SK-N-MC (cell line): Measurements from ENCODE around the gene TLCD2.
A peak's percentile ranks its signal among the peaks of the same experiment; 100 is the strongest.

ENCODE experiments used
- DNase-seq: peaks from one replicate; pipeline ENCODE4 v3.0.0-alpha.2; 2011; ENCODE audit warnings: low read depth, low spot score
- H3K27ac ChIP-seq: fragments of 200-600 bp; sonication (generic); 2 replicates; pipeline ENCODE4 v1.5.1; 2016; ENCODE audit warnings: mixed run types
- H3K36me3 ChIP-seq: fragments of 200-600 bp; sonication (generic); 2 replicates; pipeline ENCODE4 v1.6.1; 2017; ENCODE audit warnings: antibody characterized with exemption, low read length, mixed read lengths; ENCODE audit not compliant: insufficient read depth
- H3K4me3 ChIP-seq: fragments of 200-600 bp; sonication (generic); 2 replicates; pipeline ENCODE4 v1.5.1; 2016
- H3K9ac ChIP-seq: fragments of 200-600 bp; sonication (generic); 2 replicates; pipeline ENCODE4 v1.8.0; 2017; ENCODE audit warnings: mixed run types, mixed read lengths; ENCODE audit not compliant: insufficient read length
- H3K9me3 ChIP-seq: fragments of 200-600 bp; sonication (generic); 2 replicates; pipeline ENCODE4 v1.6.1; 2017; ENCODE audit warnings: low read depth, mild to moderate bottlenecking, antibody characterized with exemption, low read length, moderate library complexity, mixed read lengths
- EZH2 ChIP-seq: fragments of 200-600 bp; sonication (generic); IDR thresholded peaks from one replicate; pipeline ENCODE4 v1.6.1; 2017; ENCODE audit warnings: antibody characterized with exemption
- FOXP2 ChIP-seq: optimal IDR thresholded peaks from 2 replicates; pipeline ENCODE3; 2011; ENCODE audit warnings: mild to moderate bottlenecking, moderate library complexity; ENCODE audit not compliant: insufficient read depth; ENCODE audit errors: extremely low read length, control extremely low read depth
- POLR2AphosphoS5 ChIP-seq: IDR thresholded peaks from 2 replicates; pipeline ENCODE4 v1.6.1; 2012; ENCODE audit warnings: mild to moderate bottlenecking, low read depth, low read length, borderline replicate concordance

TLCD2 gene

DNA sequence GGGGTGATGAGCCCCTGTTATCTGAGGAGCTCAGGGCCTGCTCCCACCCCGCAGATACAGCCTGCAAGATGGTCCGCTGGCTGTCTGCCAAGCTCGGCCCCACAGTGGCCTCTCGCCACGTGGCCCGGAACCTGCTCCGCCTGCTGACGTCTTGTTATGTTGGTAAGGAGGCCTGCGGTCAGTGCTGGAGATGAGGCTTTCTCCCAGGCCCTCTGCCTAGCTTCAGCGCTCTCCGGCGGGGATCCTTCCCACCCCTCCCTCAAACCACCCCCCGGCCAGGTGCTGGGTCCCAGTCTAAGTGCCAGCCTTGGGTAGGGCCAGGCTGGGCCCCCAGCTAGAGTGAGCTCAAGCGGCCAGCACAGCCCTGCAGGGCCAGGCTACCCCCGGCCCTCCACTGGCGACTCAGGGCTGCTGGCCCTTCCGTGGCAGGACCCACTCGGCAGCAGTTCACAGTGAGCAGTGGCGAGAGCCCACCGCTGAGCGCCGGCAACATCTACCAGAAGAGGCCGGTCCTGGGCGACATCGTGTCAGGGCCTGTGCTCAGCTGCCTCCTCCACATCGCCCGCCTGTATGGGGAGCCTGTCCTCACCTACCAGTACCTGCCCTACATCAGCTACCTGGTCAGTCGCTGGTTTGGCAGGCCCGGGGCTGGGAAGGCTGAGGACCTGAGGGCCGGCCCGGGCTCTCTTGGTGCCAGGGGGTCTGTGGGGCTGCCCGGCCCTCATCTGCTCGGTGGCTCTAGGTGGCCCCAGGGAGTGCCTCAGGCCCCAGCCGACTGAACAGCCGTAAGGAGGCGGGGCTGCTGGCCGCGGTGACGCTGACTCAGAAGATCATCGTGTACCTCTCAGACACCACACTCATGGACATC lies 20.4 kb upstream of the TLCD2 start:
- no peak for DNase-seq
- H3K4me3 ChIP-seq = no peak overlapping the region
- H3K27ac ChIP-seq = no peak overlapping the region
- no peaks in the 10 kb centered on the region for H3K9me3 ChIP-seq
- no peak for TF ChIP-seq EZH2
- no peak for TF ChIP-seq POLR2AphosphoS5
- TF ChIP-seq FOXP2 = no peak
- no peak overlapping the region for H3K9ac ChIP-seq
- H3K36me3 ChIP-seq = no peaks in the 10 kb centered on the region

DNA sequence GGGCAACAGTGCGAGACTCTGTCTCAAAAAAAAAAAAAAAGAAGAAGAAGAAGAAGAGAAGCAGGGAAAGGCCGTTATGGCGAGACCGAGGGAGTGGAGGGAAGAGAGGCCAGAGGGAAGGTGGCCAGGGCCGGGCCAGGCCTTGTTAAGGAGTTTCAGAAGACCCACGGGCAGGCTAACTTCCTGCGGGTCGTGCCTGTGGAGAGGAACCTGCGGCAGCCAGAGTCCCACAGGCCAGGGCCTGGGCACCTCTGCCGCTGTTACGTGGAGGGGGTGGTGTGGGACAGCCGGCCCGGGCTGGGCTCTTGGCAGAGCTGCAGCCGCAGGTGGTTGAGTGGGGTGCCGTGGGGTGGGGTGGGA lies 19.8 kb upstream of the TLCD2 start:
- no peak overlapping the region for H3K4me3 ChIP-seq
- H3K27ac ChIP-seq = no peak overlapping the region
- DNase-seq = no peak
- no peaks in the 10 kb centered on the region for H3K36me3 ChIP-seq
- H3K9me3 ChIP-seq = no peaks in the 10 kb centered on the region
- TF ChIP-seq EZH2 = no peak
- TF ChIP-seq POLR2AphosphoS5 = no peak
- no peak for TF ChIP-seq FOXP2
- H3K9ac ChIP-seq = no peak overlapping the region

DNA sequence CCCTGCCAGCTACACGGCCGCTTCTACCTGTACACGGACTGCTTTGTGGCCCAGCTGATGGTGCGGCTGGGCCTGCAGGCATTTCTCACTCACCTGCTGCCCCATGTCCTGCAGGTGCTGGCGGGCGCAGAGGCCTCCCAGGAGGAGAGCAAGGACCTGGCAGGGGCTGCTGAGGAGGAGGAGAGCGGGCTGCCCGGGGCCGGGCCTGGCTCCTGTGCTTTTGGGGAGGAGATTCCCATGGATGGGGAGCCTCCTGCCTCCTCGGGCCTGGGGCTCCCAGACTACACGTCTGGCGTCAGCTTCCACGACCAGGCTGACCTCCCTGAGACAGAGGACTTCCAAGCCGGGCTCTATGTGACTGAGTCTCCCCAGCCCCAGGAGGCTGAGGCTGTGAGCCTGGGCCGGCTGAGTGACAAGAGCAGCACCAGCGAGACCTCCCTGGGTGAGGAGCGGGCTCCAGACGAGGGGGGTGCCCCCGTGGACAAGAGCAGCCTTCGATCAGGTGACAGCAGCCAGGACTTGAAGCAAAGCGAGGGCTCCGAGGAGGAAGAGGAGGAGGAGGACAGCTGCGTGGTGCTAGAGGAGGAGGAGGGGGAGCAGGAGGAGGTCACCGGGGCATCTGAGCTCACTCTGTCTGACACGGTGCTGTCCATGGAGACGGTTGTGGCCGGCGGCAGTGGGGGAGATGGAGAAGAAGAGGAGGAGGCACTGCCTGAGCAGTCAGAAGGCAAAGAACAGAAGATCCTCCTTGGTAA lies 17.9 kb upstream of the TLCD2 start:
- no peak overlapping the region for H3K9ac ChIP-seq
- no peak overlapping the region for H3K27ac ChIP-seq
- H3K36me3 ChIP-seq = no peaks in the 10 kb centered on the region
- no peak overlapping the region for H3K4me3 ChIP-seq
- no peak for DNase-seq
- no peaks in the 10 kb centered on the region for H3K9me3 ChIP-seq
- TF ChIP-seq EZH2 (no peak), POLR2AphosphoS5 (no peak), FOXP2 (no peak)

DNA sequence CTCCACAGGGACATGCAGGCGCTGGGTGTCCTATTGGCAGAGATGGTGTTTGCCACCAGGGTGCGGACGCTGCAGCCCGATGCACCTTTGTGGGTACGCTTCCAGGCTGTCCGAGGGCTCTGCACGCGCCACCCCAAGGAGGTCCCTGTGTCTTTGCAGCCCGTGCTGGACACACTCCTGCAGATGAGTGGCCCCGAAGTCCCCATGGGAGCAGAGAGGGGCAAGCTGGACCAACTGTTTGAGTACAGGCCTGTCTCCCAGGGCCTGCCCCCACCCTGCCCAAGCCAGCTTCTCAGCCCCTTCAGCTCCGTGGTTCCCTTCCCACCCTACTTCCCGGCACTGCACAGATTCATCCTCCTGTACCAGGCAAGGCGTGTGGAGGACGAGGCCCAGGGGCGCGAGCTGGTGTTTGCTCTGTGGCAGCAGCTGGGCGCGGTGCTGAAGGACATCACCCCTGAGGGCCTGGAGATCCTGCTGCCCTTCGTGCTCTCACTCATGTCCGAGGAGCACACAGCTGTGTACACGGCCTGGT lies 17.1 kb upstream of the TLCD2 start:
- no peak for DNase-seq
- Histone ChIP-seq H3K4me3 (no peak overlapping the region), H3K36me3 (no peaks in the 10 kb centered on the region), H3K9ac (no peak overlapping the region), H3K9me3 (no peaks in the 10 kb centered on the region), H3K27ac (no peak overlapping the region)
- no peak for TF ChIP-seq FOXP2
- TF ChIP-seq EZH2 = no peak
- no peak for TF ChIP-seq POLR2AphosphoS5

DNA sequence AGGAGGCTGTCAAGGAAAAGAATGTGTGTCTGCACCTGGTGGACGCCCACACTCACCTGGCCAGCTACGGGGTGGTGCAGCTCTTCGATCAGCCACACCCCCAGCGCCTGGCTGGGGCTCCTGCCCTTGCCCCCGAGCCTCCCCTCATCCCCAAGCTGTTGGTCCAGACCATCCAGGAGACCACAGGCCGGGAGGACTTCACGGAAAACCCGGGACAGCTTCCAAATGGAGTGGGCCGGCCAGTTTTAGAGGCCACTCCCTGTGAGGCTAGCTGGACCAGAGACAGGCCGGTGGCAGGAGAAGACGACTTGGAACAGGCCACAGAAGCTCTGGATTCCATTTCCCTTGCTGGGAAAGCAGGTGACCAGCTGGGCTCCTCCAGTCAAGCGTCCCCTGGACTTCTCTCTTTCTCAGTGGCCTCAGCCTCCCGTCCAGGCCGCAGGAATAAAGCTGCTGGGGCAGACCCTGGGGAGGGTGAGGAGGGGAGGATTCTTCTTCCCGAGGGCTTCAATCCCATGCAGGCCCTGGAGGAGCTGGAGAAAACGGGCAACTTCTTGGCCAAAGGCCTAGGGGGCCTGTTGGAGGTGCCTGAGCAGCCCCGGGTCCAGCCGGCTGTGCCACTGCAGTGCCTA lies 16.6 kb upstream of the TLCD2 start:
- Histone ChIP-seq H3K9ac (no peak overlapping the region), H3K36me3 (no peaks in the 10 kb centered on the region), H3K27ac (no peak overlapping the region), H3K9me3 (no peaks in the 10 kb centered on the region), H3K4me3 (no peak overlapping the region)
- no peak for DNase-seq
- no peak for TF ChIP-seq POLR2AphosphoS5
- no peak for TF ChIP-seq EZH2
- TF ChIP-seq FOXP2 = no peak

DNA sequence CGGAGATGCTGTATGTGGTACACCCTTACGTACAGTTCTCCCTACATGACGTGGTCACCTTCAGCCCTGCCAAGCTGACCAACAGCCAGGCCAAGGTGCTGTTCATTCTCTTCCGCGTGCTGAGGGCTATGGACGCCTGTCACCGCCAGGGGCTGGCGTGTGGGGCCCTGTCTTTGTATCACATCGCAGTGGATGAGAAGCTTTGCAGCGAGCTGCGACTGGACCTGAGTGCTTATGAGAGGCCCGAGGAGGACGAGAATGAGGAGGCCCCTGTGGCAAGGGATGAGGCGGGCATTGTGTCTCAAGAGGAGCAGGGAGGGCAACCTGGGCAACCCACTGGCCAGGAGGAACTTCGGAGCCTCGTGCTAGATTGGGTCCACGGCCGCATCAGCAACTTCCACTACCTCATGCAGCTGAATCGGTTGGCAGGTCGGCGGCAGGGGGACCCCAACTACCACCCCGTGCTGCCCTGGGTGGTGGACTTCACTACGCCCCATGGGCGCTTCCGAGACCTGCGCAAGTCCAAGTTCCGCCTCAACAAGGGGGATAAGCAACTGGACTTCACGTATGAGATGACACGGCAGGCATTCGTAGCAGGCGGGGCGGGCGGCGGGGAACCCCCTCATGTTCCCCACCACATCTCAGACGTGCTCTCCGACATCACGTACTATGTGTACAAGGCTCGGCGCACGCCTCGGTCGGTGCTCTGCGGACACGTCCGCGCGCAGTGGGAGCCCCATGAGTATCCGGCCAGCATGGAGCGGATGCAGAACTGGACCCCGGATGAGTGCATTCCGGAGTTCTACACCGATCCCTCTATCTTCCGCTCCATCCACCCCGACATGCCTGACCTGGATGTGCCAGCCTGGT lies 15.7 kb upstream of the TLCD2 start:
- no peak overlapping the region; the same call in 1 of the 2 replicates for H3K4me3 ChIP-seq
- no peak overlapping the region for H3K9ac ChIP-seq
- H3K36me3 ChIP-seq = no peaks in the 10 kb centered on the region
- no peak overlapping the region for H3K27ac ChIP-seq
- TF ChIP-seq POLR2AphosphoS5 (no peak), EZH2 (no peak)
- DNase-seq = no peak
- no peaks in the 10 kb centered on the region for H3K9me3 ChIP-seq

DNA sequence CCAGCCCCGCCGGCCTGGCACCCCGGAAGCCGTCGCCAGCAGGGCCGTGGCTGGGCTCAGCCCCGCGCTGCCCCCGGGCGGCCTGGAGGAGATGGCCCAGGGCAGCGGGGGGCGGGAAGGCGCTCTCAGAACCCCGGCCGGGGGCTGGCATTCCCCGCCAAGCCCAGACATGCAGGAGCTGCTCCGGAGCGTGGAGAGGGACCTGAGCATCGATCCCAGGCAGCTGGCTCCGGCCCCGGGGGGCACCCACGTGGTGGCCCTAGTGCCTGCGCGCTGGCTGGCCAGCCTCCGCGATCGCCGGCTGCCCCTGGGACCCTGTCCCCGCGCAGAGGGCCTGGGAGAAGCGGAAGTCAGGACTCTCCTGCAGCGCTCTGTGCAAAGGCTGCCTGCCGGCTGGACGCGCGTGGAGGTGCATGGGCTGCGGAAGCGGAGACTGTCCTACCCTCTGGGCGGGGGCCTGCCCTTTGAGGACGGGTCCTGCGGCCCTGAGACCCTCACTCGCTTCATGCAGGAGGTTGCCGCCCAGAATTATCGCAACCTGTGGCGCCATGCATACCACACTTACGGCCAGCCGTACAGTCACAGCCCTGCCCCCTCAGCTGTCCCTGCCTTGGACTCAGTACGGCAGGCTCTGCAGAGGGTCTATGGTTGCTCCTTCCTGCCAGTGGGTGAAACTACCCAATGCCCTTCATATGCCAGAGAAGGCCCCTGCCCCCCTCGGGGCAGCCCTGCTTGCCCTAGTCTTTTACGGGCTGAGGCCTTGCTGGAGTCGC lies 14.9 kb upstream of the TLCD2 start:
- H3K27ac ChIP-seq = no peak overlapping the region
- DNase-seq = no peak

More for the DNA sequence above, 14.9 kb upstream of the TLCD2 start:
- Histone ChIP-seq H3K9ac (peak overlapping the region; percentile 73), H3K36me3 (no peaks in the 10 kb centered on the region), H3K9me3 (no peaks in the 10 kb centered on the region), H3K4me3 (peak overlapping the region; percentile 82)
- TF ChIP-seq POLR2AphosphoS5 (no peak), EZH2 (no peak), FOXP2 (no peak)
